Inflammatory macrophage treated with lipopolysaccharide for 4 hours (primary cell): ENCODE measurements around the gene NDOR1.

Experiments used
- DNase-seq: peaks from one replicate; pipeline ENCODE4 v3.0.0-alpha.2; 2020

Gene NDOR1

DNA sequence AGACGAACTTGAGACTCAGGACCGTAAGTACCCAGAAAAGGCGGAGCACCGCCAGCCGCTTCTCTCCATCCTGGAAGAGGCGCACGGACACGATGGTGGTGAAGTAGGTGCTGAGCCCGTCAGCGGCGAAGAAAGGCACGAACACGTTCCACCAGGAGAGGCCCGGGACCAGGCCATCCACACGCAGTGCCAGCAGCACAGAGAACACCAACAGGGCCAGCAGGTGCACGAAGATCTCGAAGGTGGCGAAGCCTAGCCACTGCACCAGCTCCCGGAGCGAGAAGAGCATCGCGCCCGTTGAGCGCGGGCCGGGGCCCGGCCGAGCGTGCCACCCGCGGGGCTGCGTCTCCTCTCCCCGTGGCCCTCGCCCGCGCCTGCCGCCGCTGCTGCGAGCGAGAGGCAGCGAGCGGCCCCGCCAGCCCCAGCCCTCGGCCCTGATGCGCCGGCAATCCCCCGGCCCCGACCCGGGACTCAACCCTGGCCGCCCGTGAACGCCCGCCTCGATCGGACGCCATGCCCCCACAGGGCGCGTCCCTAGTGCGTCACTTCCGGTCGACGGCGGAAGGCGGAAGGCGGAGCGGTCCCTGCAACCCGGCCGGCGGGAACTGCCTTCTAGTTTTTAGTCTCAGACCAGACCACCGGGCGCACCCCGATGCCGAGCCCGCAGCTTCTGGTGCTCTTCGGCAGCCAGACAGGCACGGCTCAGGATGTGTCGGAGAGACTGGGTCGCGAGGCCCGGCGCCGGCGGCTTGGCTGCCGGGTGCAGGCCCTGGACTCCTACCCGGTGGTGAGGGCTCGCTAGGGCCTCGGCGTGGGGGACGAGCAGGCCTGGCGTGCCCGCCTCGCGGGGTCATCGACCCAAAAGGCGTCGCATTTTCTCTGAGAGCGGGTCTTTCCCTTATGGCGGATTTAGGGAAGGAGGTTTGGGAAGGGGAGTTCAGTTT is at the start of gene NDOR1, which contains the start of gene TMEM203:
Gene NDOR1 (plus strand): TSS at position 575 of the 944 bp plus-strand sequence. CDS start 78 bp downstream, at position 653.
Gene TMEM203 (minus strand): TSS at position 523 of the 944 bp plus-strand sequence. CDS start 234 bp downstream, at position 289.
- DNase-seq: peak; percentile 87

DNA sequence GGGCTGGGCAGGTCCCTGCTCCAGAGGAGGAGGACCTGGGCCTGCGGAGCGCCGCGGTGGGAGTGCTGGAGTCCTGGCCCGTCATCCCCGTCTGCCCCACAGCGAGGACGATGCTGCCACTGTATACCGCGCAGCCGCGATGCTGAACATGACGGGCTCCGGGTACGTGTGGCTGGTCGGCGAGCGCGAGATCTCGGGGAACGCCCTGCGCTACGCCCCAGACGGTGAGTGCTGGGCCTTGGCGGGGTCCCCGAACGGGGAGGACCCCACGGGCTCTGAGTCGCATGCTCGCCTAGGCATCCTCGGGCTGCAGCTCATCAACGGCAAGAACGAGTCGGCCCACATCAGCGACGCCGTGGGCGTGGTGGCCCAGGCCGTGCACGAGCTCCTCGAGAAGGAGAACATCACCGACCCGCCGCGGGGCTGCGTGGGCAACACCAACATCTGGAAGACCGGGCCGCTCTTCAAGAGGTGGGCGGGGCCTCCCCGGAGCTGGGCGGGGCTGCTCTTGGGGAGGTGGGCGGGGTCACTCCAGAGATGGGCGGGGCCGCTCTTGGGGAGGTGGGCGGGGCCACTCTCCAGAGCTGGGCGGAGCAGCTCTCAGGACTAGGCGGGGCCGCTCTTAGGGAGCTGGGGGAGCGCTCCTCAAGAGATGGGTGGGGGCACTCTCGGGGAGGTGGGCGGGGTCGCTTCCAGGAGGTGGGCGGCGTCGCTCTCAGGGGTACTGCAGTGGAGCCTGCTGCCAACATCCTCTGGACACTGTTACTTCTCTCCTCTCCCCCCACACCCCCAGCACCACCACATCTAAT is 48.7 kb upstream of the NDOR1 start:
- DNase-seq: peak; percentile 69

DNA sequence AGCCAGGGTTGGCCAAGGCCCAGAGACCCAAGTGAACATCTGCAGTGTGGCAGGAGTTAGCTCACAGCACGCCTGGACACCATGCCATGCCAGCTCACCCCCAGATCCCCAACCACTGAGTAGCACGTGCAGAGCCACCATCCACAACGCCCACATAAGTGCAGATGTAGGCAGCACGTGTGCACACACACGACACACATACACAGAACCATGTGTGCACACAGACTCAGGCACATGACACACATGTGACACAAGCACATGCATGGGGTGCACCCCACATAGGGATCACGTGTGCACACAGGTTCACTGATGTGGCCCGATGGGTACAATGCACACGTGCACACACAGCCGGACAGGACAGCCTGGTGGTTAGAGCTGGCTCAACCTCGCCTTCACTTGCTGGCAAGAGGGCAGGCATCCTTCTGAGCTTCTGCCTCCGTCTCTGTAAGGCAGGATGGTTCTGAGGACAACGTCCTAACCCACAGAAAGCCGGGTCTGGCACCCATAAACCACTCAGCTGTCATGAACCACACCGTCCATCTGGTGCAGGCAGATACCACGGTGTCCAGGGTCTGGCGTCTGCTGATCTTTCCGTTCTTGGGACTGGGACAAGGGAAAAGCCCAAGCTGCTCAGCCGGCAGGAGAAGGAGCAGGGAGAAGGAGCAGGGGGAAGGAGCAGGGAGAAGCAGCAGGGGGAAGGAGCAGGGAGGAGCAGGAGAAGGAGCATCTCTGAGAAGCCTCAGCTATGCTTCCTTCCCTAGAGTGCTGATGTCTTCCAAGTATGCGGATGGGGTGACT is 47.7 kb upstream of the NDOR1 start:
- DNase-seq: no peak

DNA sequence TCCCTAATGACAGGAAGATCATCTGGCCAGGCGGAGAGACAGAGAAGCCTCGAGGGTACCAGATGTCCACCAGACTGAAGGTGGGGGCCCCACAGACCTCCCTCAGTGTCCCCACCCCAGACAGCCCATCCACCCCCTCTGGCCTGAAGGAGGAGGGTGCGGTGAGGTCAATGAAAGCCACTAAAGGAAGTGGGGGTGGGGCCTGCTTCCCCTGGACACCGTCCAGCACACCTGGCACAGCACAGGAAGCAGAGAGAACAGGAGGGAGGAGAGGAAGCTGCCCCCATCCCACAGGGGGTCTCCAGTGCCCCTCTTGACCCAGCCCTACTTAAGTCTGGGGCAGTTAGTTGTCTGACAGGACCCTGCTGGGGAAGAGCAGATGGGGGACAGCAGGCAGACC is 46.9 kb upstream of the NDOR1 start:
- DNase-seq: no peak

DNA sequence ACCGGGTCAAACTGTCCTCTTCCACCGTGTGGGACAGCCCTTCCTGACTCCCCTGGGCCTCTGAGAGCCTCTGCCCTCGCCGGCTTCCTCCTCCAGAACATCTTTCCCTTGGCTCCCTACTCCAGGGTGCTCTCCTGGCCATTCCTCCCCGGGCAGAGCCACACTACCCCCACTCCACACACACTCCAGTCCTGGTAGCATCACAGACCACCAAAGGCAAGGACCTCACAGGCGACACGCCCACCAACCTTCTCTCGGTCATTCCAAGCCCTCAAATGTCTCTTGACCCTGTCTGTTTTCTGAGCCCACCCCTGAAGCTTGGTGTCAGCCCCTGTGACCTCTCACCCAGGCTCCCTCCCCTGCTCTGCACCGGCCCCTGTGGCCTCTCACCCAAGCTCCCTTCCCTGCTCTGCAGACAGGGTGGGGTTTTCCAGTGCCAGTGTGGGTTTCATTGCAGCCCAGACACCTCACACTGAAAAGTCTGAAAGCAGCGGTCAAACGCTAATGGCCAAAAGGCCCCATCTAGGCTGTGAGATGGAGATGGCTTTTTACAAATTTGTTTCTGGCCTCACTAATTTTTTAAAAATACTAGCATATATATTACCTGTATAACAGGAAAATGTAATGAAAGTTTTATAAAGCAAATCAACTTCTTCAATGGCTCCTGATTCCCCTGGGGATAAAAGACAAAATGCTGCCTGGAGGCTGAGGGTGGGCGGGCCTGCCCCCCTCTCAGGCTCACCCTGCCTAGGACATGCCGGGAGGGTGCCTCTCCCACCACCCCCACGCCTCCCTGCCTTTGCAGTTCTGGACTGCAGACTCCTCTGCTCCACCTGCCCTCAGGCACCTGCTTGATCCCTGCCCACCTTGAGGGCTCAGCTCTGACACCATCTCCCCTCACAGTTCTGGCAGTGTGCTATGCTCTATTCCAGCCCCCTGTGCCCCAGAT is 46.1 kb upstream of the NDOR1 start:
- DNase-seq: no peak

- DNase-seq: no peak
These were observed 45.5 kb upstream of the NDOR1 start for GRCh38 chr9:137160054-137160425.

DNA sequence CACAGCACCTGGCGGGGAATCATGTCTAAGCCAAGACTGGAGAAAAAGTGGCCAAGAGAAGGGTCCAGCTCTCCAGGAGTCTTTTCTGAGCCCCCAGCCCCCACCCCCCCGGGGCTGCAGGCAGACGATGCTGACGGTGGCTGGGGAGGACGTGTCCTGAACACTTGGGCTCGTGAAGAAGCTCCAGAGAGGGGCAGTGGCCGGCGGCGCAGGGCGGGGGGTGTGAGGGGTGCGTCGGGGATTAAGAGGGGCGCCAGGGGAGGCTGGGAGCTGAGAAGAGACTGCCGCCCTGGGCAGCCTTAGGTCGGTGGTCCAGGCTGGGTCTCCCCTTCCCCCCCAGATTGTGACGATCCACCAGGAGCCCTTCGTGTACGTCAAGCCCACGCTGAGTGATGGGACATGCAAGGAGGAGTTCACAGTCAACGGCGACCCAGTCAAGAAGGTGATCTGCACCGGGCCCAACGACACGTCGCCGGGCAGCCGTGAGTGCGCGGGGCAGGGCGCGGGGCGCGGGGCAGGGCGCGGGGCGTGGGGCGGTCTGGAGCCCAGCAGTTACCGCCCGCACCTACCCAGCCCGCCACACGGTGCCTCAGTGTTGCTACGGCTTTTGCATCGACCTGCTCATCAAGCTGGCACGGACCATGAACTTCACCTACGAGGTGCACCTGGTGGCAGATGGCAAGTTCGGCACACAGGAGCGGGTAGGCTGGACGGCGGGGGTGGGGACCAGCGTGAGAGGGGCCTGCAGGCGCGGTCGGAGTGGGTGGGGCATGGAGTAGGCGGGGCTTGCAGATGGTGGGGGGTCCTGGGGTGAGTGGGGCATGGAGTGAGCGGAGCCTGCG is 44.6 kb upstream of the NDOR1 start:
- no peak for DNase-seq

DNA sequence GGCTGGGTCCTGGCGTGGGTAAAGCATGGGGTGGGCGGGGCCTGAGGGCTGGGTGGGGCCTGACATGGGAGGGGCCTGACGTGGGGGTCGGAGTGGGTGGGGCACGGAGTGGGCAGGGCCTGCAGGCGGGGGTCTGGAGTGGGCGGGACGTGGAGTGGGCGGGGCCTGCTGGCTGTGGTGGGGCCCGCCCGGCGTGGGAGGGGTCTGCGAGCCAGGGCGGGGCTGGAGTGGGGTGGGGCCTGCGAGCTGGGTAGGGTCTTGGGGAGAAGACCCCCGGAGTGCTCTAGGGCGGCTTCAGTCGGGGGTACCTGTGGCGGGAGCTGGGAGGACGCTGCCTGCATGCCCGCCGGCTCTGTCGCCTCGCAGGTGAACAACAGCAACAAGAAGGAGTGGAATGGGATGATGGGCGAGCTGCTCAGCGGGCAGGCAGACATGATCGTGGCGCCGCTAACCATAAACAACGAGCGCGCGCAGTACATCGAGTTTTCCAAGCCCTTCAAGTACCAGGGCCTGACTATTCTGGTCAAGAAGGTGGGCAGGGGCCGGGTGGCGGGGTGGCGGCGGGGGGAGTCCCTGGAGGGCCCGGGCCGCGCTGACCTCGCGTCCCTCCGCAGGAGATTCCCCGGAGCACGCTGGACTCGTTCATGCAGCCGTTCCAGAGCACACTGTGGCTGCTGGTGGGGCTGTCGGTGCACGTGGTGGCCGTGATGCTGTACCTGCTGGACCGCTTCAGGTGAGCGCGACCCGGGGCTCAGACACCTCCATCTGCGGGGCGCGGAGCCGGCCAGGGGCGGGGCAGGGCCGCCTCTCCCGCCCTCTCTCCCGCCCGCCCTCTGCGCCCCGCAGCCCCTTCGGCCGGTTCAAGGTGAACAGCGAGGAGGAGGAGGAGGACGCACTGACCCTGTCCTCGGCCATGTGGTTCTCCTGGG is 43.7 kb upstream of the NDOR1 start:
- no peak for DNase-seq

GRCh38 chr9:137162505-137163364 is 42.8 kb upstream of the NDOR1 start:
- no peak for DNase-seq

- no peak for DNase-seq
These were observed 42.2 kb upstream of the NDOR1 start for GRCh38 chr9:137163365-137163715.

DNA sequence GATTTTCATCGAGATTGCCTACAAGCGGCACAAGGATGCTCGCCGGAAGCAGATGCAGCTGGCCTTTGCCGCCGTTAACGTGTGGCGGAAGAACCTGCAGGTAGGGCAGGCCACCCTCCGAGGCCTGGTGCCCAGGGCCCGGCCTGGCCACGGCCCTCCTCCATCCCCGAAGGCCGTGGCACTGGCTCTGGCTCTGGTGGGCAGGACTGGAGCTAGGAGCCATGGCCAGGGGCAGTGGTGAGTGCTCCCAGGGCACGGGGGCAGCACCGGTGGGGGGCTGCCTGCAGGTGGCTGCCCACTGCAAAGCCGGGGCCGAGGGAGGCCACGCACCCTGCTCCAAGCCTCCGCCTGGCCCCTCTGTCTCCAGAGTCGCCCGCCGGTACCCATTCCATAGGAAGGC is 41.7 kb upstream of the NDOR1 start:
- no peak for DNase-seq

GRCh38 chr9:137164370-137165249 is 40.9 kb upstream of the NDOR1 start:
- no peak for DNase-seq

DNA sequence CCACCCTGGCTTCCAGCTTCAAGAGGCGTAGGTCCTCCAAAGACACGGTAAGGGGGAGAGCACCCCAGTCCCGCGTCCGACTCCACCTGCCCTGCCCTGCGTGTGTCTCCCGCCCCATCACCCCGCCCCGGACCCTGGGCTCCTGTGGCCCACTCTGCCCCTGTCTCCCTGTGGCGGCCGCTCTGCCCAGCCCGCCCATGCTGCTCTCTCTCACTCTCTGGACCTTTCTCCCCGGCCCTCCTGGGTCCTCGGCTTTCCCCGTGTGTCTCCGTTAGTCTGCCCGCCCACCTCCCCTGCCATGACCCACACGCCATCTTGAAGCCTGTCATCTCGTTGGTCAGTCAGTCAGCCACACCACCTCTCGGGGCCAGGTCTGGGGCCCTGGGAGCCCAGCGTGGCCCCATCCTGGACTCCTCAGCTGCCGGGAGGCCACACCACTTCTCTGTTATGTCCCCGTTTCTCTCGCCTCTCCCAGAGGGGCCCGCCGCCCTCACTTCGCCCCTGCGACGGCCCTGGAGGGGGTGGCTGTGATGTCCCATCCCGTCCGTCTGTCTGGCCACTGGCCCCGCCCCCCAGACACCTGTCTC is 40.2 kb upstream of the NDOR1 start:
- DNase-seq: no peak

- no peak for DNase-seq
These were observed 38.9 kb upstream of the NDOR1 start for GRCh38 chr9:137166380-137167229.

GRCh38 chr9:137167277-137167746 is 38.2 kb upstream of the NDOR1 start:
- DNase-seq: no peak
